ENCODE data around the gene ORMDL2.

The ORMDL2 gene

GRCh38 chr12:55817345-55818139 lies at the start of gene ORMDL2, which contains the start of gene SARNP:
Gene ORMDL2, plus strand, starts transcription at chr12:55818041. Its CDS starts 959 bp downstream, at chr12:55819000.
Gene SARNP, minus strand, starts transcription at chr12:55817724. Its CDS starts 23 bp downstream, at chr12:55817701.
- DNase-seq (ENCODE audit: low spot score) = peak; percentile 100

GRCh38 chr12:55771736-55772135 lies 46.1 kb upstream of the ORMDL2 start:
- DNase-seq (ENCODE audit: low spot score) = no peak

- DNase-seq (ENCODE audit: low spot score) = no peak
Observed at GRCh38 chr12:55777856-55778255, 40.0 kb upstream of the ORMDL2 start.

GRCh38 chr12:55780685-55781084 lies 37.2 kb upstream of the ORMDL2 start:
- no peak for DNase-seq (ENCODE audit: low spot score)

GRCh38 chr12:55788546-55788945 lies 29.3 kb upstream of the ORMDL2 start:
- DNase-seq (ENCODE audit: low spot score) = no peak

- no peak for DNase-seq (ENCODE audit: low spot score)
Observed at GRCh38 chr12:55789171-55789570, 28.7 kb upstream of the ORMDL2 start.

GRCh38 chr12:55789893-55790292 lies 27.9 kb upstream of the ORMDL2 start:
- no peak for DNase-seq (ENCODE audit: low spot score)

- DNase-seq (ENCODE audit: low spot score) = no peak
Observed at GRCh38 chr12:55795950-55796349, 21.9 kb upstream of the ORMDL2 start.

- peak; percentile 41 for DNase-seq (ENCODE audit: low spot score)
Observed at GRCh38 chr12:55797068-55797467, 20.8 kb upstream of the ORMDL2 start.

- DNase-seq (ENCODE audit: low spot score) = no peak
Observed at GRCh38 chr12:55797550-55797949, 20.3 kb upstream of the ORMDL2 start.

- no peak for DNase-seq (ENCODE audit: low spot score)
Observed at GRCh38 chr12:55806982-55807381, 10.9 kb upstream of the ORMDL2 start.

GRCh38 chr12:55809274-55809673 lies 8.6 kb upstream of the ORMDL2 start:
- no peak for DNase-seq (ENCODE audit: low spot score)

GRCh38 chr12:55812088-55812487 lies 5.8 kb upstream of the ORMDL2 start:
- DNase-seq (ENCODE audit: low spot score) = no peak

- DNase-seq (ENCODE audit: low spot score) = no peak
Observed at GRCh38 chr12:55814257-55814656, 3.6 kb upstream of the ORMDL2 start.

GRCh38 chr12:55815473-55815872 lies 2.4 kb upstream of the ORMDL2 start:
- DNase-seq (ENCODE audit: low spot score) = no peak

GRCh38 chr12:55816881-55817344 lies 928 bp upstream of the ORMDL2 start:
- peak; percentile 20 for DNase-seq (ENCODE audit: low spot score)

GRCh38 chr12:55818140-55818728 lies 393 bp downstream of the ORMDL2 start:
- no peak for DNase-seq (ENCODE audit: low spot score)

GRCh38 chr12:55818886-55819285 lies 1.0 kb downstream of the ORMDL2 start:
- no peak for DNase-seq (ENCODE audit: low spot score)

- no peak for DNase-seq (ENCODE audit: low spot score)
Observed at GRCh38 chr12:55820679-55821078, 2.8 kb downstream of the ORMDL2 start.

- no peak for DNase-seq (ENCODE audit: low spot score)
Observed at GRCh38 chr12:55822228-55822627, 4.4 kb downstream of the ORMDL2 start.

GRCh38 chr12:55823419-55823818 lies 5.6 kb downstream of the ORMDL2 start:
- no peak for DNase-seq (ENCODE audit: low spot score)

- DNase-seq (ENCODE audit: low spot score) = no peak
Observed at GRCh38 chr12:55824726-55825125, 6.9 kb downstream of the ORMDL2 start.

- DNase-seq (ENCODE audit: low spot score) = no peak
Observed at GRCh38 chr12:55827806-55828205, 10.0 kb downstream of the ORMDL2 start.

Measured in hematopoietic multipotent progenitor cell treated with erythropoietin and hydrocortisone succinate and interleukin-3 and kit ligand, for 15 days (in vitro differentiated cells).